HG03354 (cell line): Measurements from ENCODE around the gene ARF1.

ENCODE experiments used
- ATAC-seq: cut with Tn5 transposase; IDR thresholded peaks from one replicate; pipeline ENCODE4 v1.9.1; 2021; ENCODE audit warnings: mild to moderate bottlenecking; ENCODE audit not compliant: unreplicated experiment, poor library complexity, severe bottlenecking

Gene ARF1

DNA sequence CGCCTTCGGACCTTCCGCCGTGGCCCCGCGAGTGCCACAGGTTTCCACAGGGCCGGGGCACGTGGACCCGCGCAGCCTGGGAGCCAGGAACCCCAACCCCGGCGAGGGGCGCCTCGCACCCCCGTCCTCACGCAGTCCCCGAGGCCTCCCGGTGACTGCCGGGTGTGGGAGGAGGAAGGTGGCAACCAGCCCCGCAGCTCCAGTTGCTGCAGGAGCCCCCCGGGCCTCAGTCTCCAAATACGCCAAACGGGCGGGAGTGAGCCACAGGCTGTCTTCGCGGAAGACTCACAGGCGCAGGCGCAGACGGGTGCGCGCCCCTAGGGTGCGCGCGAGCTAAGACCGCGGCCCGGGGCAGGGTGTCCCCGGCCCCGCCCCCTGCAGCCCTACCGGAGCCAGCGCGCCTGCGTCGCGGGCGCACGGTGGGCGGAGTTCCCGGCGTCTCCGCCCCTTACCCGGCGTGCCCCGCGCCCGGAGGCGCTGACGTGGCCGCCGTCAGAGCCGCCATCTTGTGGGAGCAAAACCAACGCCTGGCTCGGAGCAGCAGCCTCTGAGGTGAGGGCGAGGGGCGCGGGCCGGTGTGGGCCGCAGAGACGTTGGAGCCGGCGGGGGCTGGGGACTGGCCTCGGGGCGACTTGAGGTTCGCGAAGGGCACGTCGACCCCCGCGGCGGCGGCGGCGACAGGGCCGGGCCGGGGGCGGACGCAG lies at the start of gene ARF1:
TSS of gene ARF1 (plus strand) at position 495 of the 704 bp plus-strand sequence. CDS start 14,407 bp downstream, outside the sequence.
- peak; percentile 72 for ATAC-seq

DNA sequence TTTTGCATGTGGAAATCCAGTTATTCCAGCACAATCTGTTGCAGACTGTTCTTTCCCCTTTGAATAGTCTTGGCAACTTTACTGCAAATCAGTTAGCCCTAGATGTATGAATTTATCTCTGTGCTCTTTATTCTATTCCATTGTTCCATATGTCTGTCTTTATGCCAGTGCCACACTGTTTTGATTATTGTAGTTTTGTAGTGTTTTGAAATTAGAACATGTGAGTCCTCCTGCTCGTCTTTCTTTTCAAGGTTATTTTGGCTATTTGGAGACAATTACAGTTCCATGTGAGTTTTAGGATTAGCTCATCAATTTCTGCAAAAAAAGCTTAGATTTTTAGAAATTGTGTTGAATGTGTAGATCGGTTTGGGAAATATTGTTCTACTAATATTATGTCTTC lies 49.1 kb upstream of the ARF1 start:
- ATAC-seq: no peak

DNA sequence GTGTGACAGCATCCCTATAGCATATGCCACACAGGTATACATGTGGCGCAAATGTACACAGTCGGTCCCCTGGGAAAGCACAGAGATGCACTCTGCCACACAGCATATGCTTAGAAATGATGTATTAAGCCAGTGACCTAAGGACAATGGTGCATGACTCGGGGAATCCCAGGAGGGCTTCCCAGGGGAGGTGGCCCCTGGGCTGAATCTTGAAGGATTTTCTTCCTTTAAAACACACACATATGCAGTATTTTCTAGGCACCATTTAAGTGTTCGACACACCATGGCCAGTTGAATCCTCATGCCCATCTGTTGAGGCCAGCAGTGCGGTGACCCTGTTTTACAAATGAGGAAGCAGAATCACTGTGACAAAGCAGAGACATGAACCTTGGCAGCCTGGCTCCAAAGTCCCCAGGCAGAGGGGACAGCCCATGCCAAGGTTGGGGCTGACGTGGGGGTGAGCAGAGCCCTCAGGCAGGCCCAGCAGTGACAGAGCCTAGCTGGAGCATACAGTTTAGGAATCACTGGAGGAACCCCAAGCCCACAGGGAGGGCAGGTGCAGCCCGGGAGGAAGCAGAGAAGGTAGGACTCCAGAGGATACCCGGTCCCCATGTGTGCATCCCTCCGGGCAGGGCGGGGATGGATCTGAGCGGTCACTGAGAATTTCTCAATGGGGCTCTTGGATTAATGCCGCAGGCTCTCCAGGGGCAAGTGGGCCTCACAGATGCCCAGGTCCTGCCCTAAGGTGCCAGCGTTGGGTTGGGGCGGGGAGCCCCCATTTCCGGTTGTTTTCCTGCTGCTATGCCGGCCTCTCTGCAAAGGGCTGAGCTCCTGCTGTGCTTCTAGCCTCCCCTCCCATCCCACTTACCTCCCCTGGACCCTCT lies 47.3 kb upstream of the ARF1 start:
- no peak for ATAC-seq

DNA sequence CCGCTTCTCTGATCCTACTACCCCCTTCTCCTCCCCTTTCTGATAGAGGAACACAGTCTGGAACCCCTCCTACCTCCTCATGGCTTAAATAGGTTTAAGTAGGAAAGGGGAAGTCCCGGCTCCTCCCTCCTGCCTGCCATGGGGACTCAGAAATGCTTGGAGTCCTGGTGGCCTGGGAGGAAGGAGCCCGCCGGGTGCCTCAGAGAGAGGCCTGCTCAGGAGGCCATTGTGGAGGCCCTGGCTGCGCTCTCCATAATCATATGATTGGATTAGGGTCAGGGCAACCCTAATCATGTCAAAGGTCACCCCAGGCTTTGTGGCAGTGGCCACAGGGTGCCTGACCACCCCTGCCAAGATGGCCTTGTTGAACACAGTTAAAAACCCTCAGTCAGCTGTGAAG lies 46.7 kb upstream of the ARF1 start:
- ATAC-seq: no peak

DNA sequence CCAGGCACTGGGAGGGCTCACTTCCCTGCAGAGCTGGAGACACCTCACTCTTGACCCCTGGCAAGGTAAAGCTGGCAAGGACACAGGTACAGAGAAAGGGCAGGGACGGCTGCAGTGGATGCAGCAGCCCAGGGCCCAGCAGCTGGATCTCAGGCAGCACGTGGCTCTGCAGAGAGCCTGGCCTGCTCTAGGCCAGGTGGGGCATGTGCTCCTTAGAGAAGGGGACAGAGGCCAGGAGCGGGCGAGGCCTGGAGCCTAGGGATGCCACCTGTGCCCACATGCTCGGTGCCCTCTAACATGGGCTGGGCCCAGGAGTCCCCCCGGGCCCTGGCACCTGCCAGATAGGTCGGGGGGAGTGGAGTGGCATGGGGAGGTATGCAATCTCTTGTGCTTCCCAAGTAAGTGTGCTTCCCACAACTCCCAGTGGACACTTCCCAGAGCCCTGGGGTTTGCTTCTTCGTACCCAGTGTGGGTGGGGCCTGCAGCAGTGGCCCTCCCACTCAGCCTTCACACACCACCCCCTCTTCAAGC lies 45.7 kb upstream of the ARF1 start:
- no peak for ATAC-seq

DNA sequence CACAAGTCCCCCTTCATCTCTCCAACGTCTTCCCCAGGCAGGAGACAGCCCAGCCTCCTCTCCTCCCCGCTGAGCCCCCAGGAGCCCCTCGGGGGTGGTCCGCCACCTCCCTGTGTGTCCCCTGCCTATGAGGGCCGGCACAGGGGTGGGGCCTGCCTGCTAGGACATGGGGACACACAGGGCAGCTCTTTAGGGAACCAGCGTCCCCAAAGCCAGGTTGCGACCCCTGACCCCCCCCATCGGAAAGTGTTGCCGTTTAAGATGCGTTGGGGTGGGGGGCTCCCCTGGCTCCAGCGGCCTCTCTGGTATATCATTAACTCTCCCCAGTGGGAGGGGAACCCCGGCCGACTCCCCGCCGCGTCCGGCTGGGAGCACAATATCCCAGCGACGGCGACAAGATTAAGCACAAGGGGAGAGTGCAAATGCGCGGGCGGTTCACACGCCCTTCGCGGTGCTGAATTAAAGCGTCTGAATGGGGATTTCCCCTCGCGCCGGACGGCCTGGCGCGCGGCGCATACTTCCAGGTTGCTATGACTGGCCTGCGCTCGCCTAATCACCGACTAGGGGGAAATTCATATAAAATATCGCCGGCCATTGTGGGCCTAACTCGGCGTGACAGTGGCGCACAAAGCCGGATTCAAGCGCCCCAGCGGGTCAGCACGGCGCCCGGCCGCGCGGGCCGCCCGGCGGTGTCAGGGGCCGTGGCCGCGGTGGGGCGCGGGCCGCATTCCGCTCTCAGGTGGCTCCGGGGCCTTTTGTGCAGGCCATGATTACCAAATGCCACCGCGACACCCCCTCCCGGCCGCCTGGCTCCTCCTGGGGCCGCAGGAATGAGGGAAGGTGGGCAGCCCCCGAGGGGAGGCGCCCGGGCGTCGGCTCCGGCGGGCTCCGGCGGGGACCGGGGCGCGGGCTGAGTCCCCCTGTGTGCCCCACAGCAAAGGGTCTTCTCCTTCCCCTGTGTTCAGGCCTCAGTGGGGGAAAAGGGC lies 44.8 kb upstream of the ARF1 start:
- peak; percentile 91 for ATAC-seq

DNA sequence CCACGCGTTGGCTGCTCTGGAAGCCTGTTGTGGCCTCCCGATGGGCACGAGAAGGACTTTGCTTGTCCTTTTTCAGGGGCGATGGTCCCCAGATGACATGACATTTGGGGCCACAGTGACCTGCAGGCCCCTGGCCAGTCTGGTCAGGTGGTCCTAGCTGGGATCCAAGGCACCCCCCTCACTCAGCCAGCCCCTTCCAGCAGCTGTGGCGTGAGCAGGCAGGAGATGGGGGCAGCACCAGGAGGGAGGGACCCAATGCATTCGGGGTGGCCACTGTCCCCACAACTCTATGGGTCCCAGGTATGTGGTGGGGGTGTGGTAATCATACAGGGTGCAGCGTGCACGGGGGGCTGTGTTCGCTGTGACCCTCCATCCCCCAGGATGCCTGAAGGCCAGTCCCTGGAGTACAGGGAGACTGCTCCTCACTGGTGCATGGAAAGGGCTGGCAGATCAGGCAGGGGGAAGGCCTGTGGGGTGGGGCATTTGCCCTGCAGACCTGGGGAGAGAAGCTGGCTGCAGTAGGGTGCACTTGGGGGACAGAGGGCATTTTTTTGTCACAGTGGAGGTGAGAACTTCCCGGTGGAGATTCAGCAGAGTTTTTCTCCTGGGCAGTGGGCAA lies 44.0 kb upstream of the ARF1 start:
- ATAC-seq: no peak

DNA sequence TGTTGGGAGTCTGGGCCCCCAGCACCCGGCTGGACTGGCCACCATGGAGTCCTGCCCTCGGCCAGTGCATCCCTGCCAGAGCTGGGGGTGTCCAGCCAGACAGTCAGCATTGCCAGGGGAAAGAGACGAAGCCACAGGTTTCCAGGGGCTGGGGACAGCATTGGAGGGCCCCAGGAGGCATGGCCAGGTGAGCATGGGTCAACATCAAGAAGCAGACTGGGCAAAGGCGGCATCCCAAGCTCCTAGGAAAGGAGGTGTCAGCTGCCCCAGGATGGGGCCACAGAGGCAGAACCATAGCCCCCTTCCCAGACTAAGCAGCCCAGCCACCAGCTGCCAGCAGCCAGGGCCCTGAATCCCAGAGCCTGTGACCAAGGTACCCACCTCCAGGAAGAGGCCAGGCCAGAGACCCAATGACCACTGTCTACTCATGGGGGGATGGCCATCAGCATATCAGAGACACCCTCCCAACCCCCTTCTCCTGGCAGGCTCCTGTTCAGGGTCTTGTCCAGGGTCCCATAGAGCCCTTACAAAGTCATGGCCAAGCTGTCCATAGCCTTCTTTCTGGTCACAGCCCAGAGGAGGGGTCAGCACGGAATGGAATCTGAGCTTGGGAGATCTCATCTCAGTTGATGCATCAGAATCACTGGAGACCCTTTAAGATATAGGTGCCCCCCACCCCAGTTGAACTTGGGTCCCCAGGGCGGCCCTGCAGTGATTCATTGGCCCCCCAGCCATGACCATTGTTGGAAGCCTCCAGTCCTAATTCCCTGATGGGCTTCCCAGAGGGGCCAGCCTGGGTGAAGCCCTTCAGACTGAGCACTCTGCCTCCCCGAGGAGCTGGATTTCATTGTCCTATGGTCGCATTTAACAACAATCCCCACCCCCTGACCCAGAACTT lies 43.3 kb upstream of the ARF1 start:
- ATAC-seq: no peak

DNA sequence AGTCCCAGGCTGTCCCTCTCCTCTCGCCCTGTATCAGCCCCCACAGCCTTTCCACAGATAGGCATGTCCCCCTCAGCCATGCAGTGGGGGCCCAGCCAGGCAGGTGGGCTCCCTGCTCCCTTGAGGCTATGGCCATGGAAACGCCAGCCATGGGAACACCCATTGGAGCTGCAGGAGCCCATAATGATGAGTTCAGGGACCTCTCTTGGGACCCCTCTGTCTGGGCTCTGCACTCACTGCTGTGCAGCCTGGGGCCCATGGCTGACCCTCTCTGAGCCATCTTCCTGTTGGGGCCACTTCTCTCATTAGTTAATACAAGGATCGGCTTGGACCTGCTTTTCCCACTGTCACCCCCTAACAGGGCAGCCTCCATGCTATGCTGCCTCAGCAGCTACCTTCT lies 42.5 kb upstream of the ARF1 start:
- no peak for ATAC-seq

DNA sequence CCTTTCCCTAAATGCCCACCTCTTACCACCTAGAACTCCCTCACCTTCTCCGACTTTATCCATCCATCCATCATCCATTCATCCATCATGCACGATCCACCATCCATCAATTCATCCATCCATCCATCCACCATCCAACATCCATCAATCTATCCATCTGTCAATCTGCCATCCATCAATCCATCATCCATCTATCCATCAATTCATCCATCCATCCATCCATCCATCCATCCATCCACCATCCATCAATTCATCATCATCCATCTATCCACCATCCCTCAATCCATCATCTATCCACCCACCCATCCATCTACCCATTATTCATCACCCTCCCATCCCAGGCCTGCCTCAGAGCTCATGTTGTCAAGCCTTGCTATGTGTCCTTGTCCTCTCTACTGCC lies 41.2 kb upstream of the ARF1 start:
- no peak for ATAC-seq

DNA sequence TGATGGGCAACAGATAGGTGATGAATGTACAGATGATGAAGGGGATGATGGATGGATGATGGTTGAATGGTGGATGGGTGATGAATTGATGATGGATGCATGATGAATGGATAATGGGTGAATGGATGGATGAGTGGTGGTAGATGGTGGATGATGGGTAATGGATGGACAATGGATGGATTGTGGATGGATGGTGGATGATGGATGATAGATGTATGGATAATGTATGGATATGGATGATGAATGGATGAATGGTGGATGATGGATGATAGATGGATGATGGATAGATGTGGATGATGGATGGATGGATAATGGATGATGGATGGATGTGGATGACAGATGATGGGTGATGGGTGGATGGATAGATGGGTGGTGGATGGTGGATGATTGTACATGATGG lies 40.0 kb upstream of the ARF1 start:
- no peak for ATAC-seq

DNA sequence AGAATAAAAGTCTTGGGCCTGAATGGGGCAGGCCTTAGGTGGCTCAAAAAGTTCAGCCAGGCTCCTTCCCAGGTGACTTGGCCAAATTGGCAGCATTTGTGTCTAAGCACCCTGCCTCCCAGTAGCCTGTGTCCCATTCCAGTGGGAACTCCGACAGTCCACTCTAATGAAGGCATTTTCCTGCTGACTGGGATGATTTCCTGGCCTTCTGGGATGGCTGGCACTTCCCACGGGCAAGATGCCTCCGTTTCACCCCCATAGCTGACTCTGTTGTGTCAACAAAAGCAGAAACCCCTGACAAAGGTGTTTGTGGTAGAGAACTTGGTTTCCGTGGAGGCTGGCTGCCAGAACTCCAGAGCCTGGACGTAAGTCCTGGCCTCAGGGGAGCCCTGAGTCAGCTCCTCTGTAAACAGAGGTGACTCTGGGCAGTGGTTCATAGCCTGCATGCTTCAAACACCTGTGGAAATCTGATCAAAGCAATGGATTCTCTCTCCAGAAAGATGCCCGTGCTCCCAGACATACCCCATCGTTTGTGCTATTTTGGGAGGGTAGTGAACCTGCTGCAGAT lies 39.1 kb upstream of the ARF1 start:
- ATAC-seq: no peak

DNA sequence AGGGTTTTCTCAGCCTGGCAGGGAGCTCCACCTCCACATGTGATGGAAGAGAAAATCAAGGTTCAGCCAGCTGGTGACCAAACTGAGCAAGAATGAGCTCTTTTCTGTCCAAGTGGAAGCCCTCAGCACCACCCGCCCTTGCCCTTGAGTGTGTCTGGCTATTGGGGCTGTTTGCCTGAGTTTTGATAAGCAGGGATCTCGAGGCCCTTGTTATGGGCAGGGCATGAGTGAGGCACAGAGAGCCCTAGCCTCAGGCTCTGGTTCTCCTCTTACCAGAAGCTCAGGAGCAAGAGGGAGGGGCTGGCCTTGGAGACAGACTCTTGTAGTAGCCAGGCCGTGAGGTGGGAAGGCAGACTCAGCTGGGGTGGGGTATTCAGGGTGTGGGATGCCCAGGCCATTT lies 37.5 kb upstream of the ARF1 start:
- ATAC-seq: no peak

DNA sequence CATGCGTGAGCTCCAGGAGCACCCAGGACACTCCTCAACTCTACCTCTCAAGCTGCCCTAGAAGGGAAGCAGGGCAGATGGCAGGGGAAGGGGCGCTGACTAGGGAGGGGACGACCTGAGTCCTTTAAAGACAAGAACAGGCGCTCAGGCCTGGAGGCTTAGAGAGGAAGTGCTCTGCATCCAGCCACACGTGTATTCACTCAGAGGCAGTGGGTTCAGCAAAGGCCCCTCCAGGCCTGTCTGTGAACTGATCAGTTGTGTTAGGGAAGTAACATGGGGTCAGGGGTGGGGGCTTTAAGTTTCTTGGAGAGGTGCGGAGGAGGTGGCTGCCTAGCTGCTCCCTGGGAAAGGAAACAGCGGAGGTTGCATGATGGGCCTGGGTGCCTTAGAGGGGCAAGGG lies 37.1 kb upstream of the ARF1 start:
- ATAC-seq: no peak

DNA sequence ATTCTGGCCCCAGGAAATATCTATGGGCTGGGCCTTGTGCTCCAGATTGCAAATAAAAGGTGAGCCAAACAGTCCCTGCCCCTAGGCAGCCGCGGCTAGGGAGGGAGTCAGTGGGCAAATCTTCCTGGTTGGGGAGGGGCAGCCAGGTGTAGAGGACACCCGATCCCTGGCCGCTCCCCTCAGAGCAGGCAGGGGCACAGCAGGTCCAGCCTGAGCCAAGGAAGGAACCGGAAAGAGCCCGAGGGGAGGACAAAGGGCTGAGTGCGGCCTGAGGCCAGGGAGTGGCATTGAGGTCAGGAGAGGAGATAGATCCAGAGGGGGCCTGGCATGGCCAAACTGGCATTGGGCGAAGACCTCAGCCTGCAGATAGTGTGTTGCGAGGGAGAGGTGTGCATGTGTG lies 36.6 kb upstream of the ARF1 start:
- no peak for ATAC-seq

DNA sequence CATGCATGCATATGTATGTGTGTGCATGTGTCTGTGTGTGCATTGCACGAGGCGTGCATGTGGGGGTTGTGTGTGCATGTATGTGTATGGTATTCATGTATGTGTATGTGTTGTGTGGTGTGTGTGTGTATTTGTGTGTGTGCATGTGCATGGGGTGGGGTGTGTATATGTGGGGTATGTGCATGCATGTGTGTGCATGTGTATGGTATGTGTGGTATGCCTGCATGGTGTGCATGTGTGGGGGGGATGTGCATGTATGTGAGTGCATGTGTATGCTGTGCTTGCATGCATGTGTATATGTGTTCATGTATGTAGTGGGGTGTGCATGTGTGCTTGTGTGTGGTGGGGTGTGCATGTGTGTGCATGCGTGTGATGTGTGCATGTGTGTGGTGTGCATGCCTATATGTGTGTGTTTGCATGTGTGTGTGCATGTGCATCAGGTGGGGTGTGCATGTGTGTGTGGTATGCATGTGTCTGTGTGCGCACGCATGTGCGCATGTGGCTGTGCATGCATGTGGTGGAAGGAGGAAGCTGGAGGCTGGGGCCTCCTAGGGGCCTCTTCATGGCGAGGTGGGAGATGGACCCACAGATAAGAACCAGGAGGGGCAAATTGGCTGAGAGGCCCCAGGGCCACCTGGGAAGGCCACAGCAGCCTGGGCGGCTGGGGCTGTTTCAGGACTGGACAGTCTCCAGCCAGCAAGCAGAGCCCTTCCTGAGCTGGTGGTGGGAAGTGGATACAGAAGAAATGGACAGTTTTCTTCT lies 35.9 kb upstream of the ARF1 start:
- no peak for ATAC-seq

DNA sequence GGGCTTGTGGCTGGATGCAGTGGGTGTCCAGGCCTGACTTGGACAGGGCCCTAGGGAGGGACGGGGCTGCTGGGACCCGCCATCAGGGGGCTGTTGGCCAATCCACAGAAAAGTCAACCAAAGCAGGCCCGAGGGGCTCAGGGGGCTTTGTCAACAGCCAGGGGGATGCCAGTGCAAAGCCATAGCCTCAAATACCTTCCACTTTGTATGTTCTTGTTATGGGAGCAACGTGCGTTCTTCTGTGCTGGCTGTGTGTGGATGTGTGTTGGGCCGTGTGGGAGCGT lies 35.4 kb upstream of the ARF1 start:
- no peak for ATAC-seq

DNA sequence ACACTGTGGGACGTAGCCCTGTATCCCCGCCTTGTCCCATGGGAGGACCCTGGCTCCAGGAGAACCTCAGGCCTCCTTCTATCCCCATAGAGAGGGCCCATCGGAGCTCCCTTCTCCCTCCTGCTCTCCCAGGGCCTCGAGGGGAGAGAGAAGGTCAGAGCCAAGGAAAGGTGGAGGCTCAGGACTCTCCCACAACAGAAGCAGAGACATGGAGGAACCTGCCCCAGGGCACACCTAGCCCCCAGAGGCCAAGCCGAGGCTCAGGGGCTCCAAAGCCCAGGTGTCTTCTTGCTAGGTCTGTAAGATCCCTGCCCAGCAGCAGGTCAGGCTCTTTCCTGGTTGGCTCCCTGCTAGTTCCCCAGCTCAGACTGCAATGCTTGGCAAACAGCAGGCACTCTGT lies 34.4 kb upstream of the ARF1 start:
- no peak for ATAC-seq
